ENCODE data around the gene ERGIC2. TPM values are rescaled to one million over a fixed set of nuclear protein-coding genes. Genes with fewer than 3 reads are reported as not detected.

ERGIC2 gene
- total and polyA plus RNA-seq, 2 of the 13 experiments (the other 11 are each of a cell fraction or from before 2014, with no cell fraction given), result 32.6 to 73.5 TPM

DNA sequence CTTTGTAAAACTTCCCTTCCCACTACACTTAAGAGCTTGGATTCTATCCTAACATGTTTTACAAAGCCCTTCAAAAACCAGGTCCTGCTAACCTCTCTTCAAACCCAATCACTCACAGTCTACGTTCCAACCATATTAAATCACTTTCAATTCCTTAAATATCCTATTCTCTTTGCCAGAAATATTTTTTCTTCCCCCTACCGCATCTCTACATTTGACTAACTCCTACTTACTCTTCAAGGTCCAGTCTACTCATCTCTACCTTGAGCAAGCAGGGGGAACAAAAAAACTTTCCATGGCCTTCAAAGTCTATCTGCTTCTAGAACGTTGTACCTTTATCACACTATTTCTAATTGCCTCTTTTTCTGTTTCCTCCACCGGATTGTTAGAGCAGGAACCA lies 6.1 kb downstream of the ERGIC2 start (continued):
- TF ChIP-seq ZNF362 (CRISPR knock-in tag; IDR thresholded peaks at IDR 0.05; ENCODE audit: borderline replicate concordance) (no peak), LBX2 (CRISPR knock-in tag; IDR thresholded peaks at IDR 0.05; ENCODE audit: borderline replicate concordance) (no peak), HDAC2 (CRISPR knock-in tag; IDR thresholded peaks at IDR 0.05) (no peak), MAFK (conservative IDR thresholded peaks at IDR 0.05 in 1 of 2, IDR thresholded peaks at IDR 0.05 in 1 of 2; ENCODE audit: low read length in 2 of 2) (no peak), KDM1A (CRISPR knock-in tag; IDR thresholded peaks at IDR 0.05) (no peak), GTF2F1 (IDR thresholded peaks at IDR 0.05; ENCODE audit: low read length) (no peak), SYNCRIP (IDR thresholded peaks at IDR 0.05; ENCODE audit: insufficient read depth, low read depth, low read length) (no peak), CCAR2 (optimal IDR thresholded peaks at IDR 0.05; ENCODE audit: low read depth, low read length) (no peak), GABPB1 (CRISPR knock-in tag; IDR thresholded peaks at IDR 0.05) (no peak), RAD21 (CRISPR knock-in tag; IDR thresholded peaks at IDR 0.05) (no peak), MATR3 (CRISPR knock-in tag; IDR thresholded peaks at IDR 0.05) (no peak), ZMAT3 (CRISPR knock-in tag; conservative IDR thresholded peaks at IDR 0.05) (no peak), ZNF382 (CRISPR knock-in tag; IDR thresholded peaks at IDR 0.05; ENCODE audit: borderline replicate concordance) (no peak), NCOA2 (CRISPR knock-in tag; IDR thresholded peaks at IDR 0.05) (no peak), NKX3-1 (CRISPR knock-in tag; IDR thresholded peaks at IDR 0.05) (no peak)
- TF ChIP-seq, protein P1, sequence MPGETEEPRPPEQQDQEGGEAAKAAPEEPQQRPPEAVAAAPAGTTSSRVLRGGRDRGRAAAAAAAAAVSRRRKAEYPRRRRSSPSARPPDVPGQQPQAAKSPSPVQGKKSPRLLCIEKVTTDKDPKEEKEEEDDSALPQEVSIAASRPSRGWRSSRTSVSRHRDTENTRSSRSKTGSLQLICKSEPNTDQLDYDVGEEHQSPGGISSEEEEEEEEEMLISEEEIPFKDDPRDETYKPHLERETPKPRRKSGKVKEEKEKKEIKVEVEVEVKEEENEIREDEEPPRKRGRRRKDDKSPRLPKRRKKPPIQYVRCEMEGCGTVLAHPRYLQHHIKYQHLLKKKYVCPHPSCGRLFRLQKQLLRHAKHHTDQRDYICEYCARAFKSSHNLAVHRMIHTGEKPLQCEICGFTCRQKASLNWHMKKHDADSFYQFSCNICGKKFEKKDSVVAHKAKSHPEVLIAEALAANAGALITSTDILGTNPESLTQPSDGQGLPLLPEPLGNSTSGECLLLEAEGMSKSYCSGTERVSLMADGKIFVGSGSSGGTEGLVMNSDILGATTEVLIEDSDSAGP (CRISPR knock-in tag; IDR thresholded peaks at IDR 0.05; ENCODE audit: borderline replicate concordance), result no peak
- TF ChIP-seq, protein P2, sequence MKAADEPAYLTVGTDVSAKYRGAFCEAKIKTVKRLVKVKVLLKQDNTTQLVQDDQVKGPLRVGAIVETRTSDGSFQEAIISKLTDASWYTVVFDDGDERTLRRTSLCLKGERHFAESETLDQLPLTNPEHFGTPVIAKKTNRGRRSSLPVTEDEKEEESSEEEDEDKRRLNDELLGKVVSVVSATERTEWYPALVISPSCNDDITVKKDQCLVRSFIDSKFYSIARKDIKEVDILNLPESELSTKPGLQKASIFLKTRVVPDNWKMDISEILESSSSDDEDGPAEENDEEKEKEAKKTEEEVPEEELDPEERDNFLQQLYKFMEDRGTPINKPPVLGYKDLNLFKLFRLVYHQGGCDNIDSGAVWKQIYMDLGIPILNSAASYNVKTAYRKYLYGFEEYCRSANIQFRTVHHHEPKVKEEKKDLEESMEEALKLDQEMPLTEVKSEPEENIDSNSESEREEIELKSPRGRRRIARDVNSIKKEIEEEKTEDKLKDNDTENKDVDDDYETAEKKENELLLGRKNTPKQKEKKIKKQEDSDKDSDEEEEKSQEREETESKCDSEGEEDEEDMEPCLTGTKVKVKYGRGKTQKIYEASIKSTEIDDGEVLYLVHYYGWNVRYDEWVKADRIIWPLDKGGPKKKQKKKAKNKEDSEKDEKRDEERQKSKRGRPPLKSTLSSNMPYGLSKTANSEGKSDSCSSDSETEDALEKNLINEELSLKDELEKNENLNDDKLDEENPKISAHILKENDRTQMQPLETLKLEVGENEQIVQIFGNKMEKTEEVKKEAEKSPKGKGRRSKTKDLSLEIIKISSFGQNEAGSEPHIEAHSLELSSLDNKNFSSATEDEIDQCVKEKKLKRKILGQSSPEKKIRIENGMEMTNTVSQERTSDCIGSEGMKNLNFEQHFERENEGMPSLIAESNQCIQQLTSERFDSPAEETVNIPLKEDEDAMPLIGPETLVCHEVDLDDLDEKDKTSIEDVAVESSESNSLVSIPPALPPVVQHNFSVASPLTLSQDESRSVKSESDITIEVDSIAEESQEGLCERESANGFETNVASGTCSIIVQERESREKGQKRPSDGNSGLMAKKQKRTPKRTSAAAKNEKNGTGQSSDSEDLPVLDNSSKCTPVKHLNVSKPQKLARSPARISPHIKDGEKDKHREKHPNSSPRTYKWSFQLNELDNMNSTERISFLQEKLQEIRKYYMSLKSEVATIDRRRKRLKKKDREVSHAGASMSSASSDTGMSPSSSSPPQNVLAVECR (CRISPR knock-in tag; IDR thresholded peaks at IDR 0.05; ENCODE audit: borderline replicate concordance), result no peak

Data from HepG2 (cell line).